ENCODE results near the gene STEAP1B. TPM values are rescaled to one million over a fixed set of nuclear protein-coding genes. Genes with fewer than 3 reads are reported as not detected.

The STEAP1B gene
- total RNA-seq, 1 donor from 2014 or later: 9.5 TPM

- Mint-ChIP-seq H3K9me3 (peaks cover 4% of the 10 kb centered on the region), H3K4me1 (no peaks in the 10 kb centered on the region), H3K27ac (ENCODE audit: unreplicated experiment) (peak overlapping the region; percentile 75), H3K4me3 (no peak overlapping the region), H3K36me3 (ENCODE audit: low read depth) (peaks cover 8% of the 10 kb centered on the region), H3K27me3 (ENCODE audit: low read depth) (no peaks in the 10 kb centered on the region)
- TF ChIP-seq CTCF (conservative IDR thresholded peaks at IDR 0.05): no peak
- DNase-seq (ENCODE audit: low read depth, low spot score): no peak
Measured at GRCh38 chr7:22470981-22471380, 29.0 kb downstream of the STEAP1B start.

- Mint-ChIP-seq H3K9me3 (peaks cover 4% of the 10 kb centered on the region), H3K36me3 (ENCODE audit: low read depth) (peaks cover 8% of the 10 kb centered on the region), H3K4me3 (no peak overlapping the region), H3K4me1 (no peaks in the 10 kb centered on the region), H3K27me3 (ENCODE audit: low read depth) (no peaks in the 10 kb centered on the region), H3K27ac (ENCODE audit: unreplicated experiment) (no peak overlapping the region)
- no peak for DNase-seq (ENCODE audit: low read depth, low spot score)
- no peak for TF ChIP-seq CTCF (conservative IDR thresholded peaks at IDR 0.05)
Measured at GRCh38 chr7:22469371-22470143, 30.4 kb downstream of the STEAP1B start.

- peaks cover 4% of the 10 kb centered on the region for H3K9me3 Mint-ChIP-seq
- H3K36me3 Mint-ChIP-seq (ENCODE audit: low read depth): peaks cover 8% of the 10 kb centered on the region
- no peak for TF ChIP-seq CTCF (conservative IDR thresholded peaks at IDR 0.05)
- H3K27me3 Mint-ChIP-seq (ENCODE audit: low read depth): no peaks in the 10 kb centered on the region
- H3K4me1 Mint-ChIP-seq: no peaks in the 10 kb centered on the region
- no peak overlapping the region for H3K4me3 Mint-ChIP-seq
- DNase-seq (ENCODE audit: low read depth, low spot score): no peak
- H3K27ac Mint-ChIP-seq (ENCODE audit: unreplicated experiment): no peak overlapping the region
Measured at GRCh38 chr7:22468609-22469008, 31.4 kb downstream of the STEAP1B start.

- Mint-ChIP-seq H3K27me3 (ENCODE audit: low read depth) (no peaks in the 10 kb centered on the region), H3K4me1 (no peaks in the 10 kb centered on the region)
Measured at GRCh38 chr7:22464299-22464698, 35.7 kb downstream of the STEAP1B start.

GRCh38 chr7:22460363-22460988 is 39.5 kb downstream of the STEAP1B start:
- H3K4me3 Mint-ChIP-seq: no peak overlapping the region
- no peak for TF ChIP-seq CTCF (conservative IDR thresholded peaks at IDR 0.05)
- no peaks in the 10 kb centered on the region for H3K9me3 Mint-ChIP-seq
- peaks cover 2% of the 10 kb centered on the region for H3K36me3 Mint-ChIP-seq (ENCODE audit: low read depth)
- DNase-seq (ENCODE audit: low read depth, low spot score): no peak
- no peak overlapping the region for H3K27ac Mint-ChIP-seq (ENCODE audit: unreplicated experiment)
- no peaks in the 10 kb centered on the region for H3K27me3 Mint-ChIP-seq (ENCODE audit: low read depth)
- H3K4me1 Mint-ChIP-seq: no peaks in the 10 kb centered on the region

More at GRCh38 chr7:22464299-22464698, 35.7 kb downstream of the STEAP1B start:
- Mint-ChIP-seq H3K4me3 (no peak overlapping the region), H3K9me3 (no peaks in the 10 kb centered on the region), H3K36me3 (ENCODE audit: low read depth) (peaks cover 4% of the 10 kb centered on the region), H3K27ac (ENCODE audit: unreplicated experiment) (no peak overlapping the region)
- no peak for TF ChIP-seq CTCF (conservative IDR thresholded peaks at IDR 0.05)
- no peak for DNase-seq (ENCODE audit: low read depth, low spot score)

All from neural crest cell (in vitro differentiated cells).